CD4-positive, alpha-beta T cell treated with Interleukin-2 at 100 ng/mL for 4 hours (primary cell): ENCODE measurements around the gene ADAT2.

Experiments used
- DNase-seq: peaks from one replicate; pipeline ENCODE4 v3.0.0-alpha.2; 2020; ENCODE audit warnings: low spot score

ADAT2 gene

DNA sequence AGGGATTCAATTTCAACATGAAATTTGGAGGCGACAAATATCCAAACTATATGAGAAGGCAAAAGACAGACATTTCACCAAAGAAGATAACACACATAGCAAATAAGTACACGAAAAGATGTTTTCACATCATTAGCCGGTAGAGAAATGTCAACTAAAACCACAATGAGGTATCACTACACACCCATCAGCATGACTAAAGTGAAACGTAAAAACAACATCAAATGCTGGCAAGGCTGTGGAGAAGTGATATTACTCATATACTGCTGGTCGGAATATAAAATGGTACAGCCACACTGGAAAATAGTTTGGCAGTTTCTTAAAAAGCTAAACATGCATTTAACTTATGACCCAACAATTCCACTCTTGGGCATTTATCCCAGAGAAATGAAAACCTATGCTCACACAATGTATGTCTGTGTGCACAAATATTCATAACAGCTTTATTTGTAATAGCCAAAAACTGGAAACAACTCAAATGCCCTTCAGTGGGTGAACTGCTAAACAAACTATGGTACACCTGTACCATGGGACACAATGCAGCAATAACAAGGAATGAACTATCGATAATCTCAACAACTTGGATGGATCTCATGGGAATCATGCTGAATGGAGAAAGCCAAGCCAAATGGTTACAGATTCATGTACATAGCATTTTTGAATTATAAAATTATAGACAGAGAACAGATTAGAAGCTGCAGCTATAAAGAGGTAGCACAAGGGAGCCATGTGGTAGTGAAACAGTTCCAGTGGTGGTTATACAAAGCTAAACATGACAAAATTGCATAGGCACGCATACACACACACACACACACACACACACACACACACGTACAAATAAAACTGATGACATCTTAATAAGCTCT lies 8.6 kb downstream of the ADAT2 start:
- peak; percentile 26 for DNase-seq

DNA sequence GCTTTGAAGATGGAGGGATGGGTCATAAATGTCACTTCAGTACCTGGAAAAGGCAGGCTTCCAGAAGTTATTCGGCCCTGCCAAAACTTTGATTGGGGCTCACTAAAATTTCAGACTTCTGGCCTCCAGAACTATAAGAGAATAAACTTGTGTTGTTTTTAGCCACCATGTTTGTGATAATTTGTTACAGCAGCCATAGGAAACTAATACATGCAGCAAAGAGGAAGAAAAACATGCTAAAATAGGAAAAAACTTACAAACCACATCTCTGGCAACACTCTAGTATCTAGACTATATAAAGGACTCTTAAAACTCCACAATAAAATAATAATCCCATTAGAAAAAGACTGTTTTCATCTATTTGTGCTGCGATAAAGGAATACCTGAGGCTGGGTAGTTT lies 9.5 kb downstream of the ADAT2 start:
- DNase-seq, result no peak

DNA sequence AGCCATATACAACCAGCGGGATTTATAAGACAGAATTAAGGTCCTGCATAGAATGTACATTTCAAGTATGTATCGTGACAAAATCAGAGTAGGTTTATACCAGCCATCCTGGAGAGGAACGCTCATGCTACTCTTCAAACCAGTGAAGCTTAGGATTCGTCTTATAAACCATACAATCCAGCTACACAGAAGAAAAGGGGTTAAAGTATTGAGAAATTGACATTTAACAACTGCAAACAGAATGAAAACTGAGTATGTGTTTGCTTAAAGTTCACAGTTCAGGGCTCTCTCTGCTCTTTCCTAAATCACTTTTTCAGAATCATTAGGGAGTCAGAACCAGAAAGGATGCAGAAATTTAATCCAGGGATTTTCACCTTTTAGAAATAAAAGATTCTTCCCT lies 17.9 kb downstream of the ADAT2 start:
- no peak for DNase-seq

DNA sequence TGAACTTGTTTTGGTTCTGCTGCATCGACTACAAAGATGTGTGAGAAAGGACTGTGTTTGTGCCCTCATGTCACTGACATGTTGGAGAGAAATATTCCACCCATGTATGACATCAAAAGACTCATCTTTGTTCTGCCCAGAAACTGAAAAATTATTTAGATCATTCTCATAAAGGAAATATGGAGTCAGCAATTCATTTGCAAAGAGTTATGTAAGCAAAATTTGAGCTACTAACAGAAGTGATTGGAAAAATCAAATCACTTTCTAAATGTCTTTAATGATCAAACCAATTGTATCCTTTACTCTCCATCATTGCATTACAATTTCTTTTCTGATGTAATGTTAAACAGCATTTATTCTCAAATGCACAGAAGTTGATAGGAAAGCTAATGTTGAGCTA lies 19.3 kb downstream of the ADAT2 start:
- no peak for DNase-seq

DNA sequence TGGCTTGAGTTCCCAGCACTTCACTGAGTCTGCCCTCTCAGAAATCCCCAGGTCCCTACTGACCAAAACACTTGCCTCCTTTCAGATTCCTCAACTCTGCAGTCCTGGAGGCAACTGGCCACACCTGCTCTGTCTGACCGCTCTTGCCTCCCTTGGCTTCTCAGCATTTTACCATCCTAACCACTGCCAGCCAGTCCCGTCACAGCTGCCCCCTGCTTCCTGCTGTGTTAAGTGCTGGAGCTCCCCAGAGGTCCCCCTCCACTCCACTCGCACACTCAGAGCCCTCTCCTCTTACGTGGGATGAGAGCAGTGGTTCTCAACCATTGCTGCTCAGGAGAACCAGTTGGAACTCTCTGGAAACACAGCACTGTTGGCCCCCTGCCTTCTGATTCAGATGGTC lies 20.5 kb downstream of the ADAT2 start:
- no peak for DNase-seq

DNA sequence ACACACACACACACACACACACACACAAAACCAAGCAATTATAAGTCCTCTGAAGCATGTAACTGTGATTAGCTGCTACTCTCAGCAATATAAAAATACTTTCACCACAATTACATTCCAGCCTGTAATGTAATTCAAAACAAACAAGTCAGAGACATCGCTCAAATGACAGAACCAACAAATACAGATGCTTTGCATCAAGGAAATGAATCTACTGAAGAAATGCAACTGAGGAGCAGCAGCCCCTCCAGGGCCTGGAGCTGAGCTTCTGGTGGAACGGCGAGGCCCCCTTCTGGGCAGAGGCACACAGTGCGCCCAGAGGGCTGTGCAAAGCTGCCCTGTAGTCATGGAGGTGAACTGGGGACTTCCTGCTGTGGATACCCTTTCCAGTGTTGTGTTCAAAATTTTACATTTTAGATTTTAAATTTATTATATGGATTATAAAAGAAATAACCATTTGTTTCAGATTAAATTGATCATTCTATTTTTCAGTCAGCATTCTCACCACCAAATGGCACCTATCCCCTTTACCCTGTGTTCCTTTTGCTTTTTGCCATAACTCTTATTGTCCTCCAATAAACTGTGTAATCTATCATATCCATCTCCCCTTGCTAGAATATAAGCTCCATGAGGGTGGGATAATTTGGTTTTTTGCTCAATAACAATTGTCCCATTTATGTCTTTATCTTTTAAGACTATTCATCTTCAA lies 23.2 kb downstream of the ADAT2 start:
- peak; percentile 73 for DNase-seq

DNA sequence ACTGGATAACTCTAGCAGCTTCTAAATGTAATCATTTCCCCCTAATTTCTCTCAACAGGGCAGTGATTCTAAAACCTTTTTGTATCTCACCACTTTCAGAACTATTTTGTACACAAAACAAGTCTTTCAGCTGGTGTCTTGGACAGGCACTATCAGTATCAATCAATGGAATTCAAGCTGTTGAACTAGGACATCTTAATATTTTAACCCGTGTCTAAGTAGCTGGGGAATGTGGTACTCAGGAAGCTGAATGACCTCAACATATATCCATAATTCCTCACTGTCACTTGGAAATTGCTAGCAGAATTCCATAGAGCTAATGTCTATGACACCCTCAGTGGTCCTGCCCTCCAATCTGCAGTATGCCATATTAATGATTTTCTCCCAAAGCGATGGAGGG lies 24.5 kb downstream of the ADAT2 start:
- no peak for DNase-seq

DNA sequence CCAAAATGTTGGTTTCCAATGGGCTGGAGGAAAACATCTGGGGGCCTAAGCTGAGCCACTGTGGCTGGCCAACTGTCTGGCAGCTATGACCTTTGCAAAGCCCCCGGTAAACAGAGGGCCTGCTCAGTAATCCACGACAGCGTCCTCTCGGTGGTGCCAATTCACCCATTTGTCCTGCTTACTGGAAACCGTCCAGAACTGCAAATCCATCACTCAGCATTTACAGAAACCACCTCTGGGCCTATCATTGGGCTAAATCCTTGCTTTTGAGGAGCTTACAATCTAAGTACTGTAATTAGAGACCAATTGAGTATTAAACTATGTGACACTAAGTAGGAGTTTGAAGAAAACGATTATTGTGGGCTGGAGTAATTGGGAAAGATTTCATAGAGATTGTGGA lies 31.0 kb downstream of the ADAT2 start:
- no peak for DNase-seq

DNA sequence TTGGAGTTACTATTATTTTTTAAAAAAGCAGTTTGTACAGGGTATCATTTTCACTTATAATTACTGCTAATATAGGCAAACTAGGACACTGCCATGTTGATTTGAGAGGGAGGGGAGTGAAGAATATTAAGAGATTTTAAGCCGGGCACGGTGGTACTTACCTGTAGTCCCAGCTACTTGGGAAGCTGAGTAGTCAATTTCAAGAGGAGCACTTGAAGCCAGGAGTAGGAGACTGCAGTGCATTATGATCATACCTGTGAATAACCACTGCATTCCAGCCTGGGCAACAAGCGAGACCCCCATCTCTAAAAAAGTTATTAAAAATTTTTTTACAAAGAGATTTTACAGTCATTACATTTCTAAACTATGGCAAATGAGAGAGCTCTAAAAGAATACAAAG lies 35.7 kb downstream of the ADAT2 start:
- no peak for DNase-seq

DNA sequence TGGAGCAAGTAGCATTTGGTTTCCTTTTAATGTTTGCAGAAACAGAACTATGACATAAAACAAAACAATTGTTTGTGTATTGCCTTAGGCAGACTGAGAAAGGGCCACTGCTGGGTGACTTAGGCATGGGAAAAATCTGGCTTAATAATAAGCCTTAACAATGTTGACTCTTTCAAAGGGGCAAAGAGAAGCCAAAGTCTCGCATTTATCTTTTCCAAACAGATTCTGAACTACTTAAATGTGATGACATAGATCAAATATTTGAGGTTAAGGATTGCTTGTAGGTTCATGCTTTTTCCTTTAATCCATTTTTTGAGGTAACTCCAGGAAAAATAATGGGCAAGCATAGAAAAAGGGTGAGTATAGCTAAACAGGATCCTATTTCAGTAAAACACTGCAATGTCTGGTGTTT lies 39.6 kb downstream of the ADAT2 start:
- DNase-seq, result no peak

DNA sequence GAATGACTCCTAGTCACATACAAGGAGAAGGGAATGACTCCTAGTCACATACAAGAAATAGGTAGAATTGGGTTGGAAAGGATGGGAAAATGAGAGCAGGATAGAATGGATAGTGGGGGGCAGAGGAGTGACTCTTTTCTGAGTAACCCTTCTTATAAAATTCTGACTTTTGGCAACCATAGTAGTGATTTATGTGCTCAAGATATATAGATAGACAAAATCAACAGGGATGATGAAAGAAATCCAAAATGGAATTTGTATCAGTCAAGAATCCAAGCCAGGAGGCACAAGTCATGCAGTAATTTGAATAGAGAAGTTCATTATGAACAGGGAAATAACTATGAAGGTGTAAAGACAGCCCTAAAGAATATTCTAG lies 41.7 kb downstream of the ADAT2 start:
- DNase-seq, result no peak

DNA sequence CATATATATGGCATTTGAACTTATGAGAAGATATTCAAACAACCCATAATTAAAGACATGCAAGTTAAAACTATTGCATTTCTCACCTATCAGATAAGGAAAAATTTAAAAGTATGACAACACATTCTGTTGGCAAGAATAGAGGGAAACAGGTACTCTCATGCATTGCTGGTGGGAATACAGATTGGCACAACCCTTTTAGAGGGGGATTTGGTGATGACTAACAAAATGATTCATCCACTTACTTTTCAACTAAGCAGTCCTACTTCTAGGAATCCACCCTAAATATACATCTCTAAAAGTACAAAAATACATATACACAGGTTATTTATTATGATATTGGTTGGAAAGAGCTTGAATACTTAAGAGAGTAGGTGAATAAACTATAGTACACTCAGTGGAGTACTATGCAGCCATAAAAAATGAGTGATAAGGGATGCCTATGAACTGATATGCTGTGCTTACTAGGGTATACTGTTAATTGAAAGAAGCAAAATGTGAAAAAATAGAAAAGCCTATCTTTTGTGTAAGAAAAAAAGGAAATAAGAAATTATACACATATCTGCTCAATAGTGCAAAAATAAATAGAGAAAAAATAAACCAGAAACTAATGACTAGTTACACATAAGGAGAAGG lies 42.2 kb downstream of the ADAT2 start:
- no peak for DNase-seq

DNA sequence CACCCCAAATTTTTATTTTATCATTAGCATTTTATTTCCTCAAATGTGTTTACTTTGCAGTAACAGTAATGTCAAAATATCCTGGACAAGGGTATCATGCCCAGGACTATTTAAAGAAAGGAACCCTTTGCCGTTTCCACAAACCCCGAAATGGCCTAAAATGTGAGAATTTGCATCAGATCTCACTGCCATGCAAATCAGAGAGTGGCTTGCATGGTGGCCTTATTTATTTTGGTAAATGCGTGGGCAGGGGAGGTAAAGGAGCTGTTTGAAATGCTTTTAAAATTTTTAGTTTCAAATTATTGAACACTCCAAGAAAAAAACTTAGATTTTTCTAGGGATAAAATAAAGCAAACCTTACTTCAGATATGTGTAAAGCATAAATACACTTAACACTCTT lies 43.8 kb downstream of the ADAT2 start:
- DNase-seq, result no peak

DNA sequence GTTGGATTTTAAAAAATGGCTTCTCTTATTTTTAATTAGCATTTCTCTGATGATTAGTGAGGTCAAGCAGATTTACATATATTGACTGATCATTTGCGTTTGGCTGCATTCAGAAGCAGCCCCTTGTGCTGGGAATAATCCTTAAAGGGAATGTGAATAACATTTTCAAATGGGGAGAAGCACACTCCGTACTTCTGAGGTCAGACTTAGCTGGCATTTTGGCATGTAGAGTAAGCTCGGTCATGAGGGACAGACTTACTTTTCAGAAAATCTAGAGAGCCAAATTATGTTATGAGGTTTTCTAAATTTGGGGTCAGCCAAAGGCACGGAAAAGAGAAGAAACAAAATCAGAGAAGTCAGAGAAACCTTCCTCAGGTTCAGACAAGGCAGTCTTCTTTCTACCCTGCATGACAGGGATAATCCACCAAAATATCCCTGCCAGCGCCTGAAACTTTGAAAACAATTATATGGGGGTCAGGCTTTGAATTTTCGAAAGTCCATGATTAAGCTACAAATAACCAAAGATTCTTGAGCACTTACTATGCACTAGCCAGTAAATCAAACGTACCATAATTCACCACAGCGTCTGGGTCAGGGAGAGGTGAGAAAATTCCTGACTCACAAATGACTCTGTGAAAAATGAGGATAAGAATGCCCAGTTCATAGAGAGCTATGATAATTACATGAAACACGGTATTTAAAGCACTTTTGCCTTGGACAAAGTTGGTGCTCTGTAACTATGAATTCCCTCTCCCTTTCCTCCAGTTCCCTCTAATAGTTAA lies 44.9 kb downstream of the ADAT2 start:
- DNase-seq, result no peak

DNA sequence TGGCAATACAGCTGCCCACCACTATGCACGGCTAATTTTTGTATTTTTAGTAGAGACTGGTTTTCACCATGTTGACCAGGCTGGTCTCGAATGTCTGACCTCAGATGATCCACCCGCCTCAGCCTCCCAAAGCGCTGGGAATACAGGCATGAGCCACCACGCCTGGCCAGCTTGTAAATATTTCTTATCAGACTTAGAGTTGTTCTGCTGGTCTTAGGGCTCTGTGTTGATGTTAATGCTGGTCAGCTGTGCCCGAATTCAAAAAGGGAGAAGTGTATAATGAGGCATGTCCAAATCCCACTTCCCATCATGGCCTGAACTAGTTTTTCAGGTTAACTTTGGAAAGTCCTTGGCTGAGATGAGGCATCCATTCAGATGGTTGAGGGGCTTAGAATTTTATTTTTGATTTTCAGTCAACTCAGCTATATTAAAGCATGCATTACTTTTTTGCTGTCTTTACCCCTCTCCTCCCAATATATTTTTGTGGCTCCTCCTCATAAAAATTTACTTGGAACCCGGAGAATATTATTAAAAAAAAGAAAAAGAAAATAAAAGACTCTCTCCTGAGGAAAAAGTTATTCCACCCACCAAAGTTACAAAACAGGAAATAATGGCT lies 47.7 kb downstream of the ADAT2 start:
- DNase-seq, result no peak

DNA sequence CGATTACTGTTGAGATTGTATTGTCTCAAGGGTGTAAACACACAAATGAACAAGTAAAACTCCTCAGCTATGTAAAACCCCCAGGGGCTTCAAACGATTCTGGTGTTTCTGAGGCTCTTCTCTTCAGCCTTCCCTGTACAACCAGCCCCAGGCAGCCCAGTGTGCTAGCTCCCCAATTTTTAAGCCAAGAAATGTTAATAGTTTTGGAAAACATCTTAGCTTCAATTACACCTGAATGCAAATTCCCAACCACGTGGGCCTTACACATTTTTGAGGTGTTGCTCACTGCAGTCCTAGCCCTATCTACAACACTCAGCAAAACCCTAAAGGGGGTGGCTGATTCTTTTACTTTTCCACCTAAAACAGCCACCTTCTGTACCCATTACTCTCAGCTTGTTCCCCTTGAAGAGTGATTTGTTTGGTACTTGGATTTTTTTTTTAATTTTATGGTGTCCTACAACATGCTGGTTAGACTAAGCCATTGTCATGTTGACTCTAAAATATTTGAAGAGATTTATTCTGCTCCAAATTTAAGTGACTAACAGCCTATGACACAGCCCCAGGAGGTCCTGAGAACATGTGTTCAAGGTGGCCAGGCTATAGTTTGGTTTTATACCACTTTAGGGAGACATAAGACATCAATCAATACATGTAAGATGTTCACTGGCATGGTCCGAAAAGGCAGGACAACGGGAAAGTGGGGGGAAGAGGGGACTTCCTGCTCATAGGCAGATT lies 48.7 kb downstream of the ADAT2 start:
- DNase-seq, result no peak

DNA sequence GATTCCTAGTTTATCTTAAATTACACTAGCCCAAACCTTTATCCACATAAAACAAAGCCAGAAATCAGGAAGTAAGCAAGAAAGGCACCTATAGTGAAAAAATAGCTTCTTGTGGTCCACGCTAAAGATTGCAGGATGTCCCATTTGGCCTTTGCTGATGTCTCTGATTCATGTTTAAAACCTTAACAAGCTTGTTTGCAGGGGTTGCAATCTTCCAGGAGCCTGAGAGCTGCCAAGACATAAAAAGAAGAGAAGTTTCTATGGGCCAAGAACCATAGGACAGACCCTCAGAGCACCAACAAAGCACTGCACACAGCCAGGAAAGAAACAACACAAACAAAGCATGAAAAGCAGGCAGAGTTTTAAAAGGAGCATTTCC lies 49.4 kb downstream of the ADAT2 start:
- no peak for DNase-seq

DNA sequence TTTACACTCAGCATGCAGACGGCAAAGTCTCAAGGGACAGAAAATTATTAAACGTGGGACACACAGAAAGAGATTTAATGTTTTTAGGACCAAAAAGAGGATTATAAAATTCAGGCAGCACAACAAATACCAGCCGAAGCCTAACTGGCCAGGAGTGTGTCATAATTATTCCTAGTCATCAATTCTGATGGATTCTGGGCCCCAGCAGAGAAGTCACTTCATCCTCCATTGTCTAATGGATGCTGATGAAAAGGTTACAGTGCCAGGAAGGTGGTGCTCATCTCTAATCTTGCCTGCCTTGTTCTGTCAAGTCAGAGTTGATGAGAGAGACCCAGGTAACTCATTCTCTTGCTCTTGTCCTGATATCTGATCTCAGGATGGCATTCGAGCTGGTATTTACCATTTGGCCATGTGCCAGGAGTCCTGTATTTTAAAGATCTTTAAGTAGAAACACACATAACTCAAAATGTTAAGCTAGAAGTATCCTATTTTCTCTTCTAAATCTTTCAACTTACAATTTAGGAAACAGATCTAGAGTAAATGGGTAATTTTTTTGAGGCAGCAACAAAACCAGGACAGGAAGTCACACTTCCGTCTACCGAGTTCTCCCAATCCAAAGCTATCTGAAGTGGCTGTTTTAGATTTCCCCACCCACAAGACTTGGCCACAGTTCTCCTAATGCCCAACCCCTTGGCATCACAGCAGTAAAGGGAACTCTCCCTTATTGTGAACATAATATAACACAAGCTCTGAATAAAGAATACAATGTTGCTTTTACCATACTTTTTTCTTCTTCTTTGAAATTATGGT lies 50.0 kb downstream of the ADAT2 start:
- no peak for DNase-seq

DNA sequence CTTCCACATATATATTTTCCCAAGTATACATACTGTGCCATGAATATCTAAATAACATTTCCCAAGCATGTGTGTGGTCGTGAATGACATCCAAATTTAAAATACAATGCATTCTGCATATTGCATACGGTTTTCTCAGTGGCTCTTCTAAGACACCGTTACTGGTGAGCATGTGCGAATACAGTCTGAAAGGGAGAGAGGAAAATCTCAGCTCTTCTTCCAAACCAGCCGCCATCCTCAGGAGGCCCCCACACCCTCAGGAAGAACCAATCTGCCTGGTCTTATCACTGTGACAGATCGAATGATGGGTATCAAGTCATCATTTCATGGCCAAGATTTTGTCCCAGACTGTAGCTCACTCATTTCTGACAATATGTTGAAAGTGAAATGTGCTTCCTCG lies 50.7 kb downstream of the ADAT2 start:
- no peak for DNase-seq

DNA sequence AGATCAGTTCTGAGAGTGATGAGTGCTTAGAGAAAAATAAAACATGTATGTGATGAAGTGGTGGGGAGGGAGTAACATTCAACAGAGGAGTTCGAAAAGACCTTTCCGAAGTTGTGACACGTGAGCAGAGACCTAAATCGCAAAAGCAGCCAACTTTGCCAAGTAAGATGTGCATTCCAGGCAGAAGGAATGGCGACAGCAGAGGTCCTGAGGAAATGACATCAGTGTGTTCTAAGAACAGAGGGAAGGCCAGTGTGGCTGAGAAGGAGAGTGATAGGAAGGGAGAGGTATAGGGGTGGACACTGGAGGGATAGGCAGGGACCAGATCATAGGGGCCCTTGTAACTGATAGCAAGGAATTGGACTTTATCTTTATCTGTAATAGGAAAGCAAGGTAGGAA lies 51.3 kb downstream of the ADAT2 start:
- DNase-seq, result no peak
